ENCODE measurements around the gene PRKCA.

PRKCA gene

GRCh38 chr17:66574123-66574522 lies 271.7 kb downstream of the PRKCA start:
- no peak for DNase-seq (ENCODE audit: low read depth in 2 of 2)

DNA sequence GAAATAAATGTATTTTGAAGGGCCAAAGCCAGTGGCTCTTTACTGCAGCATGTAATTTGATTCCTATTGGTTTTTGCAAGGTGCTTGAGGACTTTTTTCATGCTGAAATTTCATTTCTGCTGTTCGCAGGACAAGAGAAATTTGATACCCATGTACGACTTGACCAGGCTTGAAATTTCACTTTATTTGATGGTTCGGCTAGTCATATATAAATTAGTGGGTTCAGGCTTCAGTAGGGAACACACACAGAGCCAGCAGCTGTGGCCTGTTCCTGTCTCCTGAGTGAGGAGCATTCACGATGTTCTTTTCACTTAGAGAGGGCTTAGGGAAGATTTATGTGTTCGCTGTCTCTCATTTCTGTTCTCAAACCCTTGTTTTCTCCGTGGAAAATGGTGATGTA lies 274.1 kb downstream of the PRKCA start:
- DNase-seq (ENCODE audit: low read depth in 2 of 2) = no peak

- DNase-seq (ENCODE audit: low read depth in 2 of 2) = no peak
These were observed 274.6 kb downstream of the PRKCA start for GRCh38 chr17:66577041-66577440.

DNA sequence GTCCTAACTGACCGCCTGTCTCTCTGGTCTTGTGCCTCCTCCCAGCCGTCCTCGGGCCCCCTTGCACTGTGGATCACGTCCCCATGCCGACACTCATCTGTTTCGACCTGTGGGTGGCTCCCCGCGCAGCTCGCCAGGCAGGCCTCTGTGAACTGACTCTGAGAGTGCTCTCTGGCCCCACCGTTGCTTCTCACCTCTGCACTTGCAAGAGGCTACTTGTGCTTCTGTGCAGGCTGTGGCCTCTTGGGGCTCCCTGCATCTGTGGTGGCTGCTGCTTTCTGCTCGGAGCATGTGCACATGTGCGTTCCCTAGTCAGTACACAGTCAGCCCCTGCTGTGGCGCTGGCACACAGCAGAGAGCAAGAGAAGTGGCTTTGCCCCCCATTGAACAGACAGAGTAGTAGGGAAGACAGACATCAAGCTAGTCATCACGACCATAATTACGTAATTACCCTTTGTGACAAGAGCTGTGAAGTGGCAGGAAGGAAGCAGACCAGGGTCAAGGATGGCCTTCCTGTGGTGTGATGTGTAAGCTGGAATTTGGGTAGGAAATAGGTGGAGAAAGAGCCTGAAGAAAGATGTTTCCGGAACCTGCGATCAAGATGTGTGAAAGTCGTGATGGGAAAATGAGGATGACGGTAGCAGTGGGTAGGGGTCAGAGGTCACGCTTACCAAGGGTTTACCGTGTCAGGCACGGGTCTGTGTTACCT lies 276.5 kb downstream of the PRKCA start:
- DNase-seq (ENCODE audit: low read depth in 2 of 2) = no peak

- no peak for DNase-seq (ENCODE audit: low read depth in 2 of 2)
These were observed 277.1 kb downstream of the PRKCA start for GRCh38 chr17:66579556-66579955.

DNA sequence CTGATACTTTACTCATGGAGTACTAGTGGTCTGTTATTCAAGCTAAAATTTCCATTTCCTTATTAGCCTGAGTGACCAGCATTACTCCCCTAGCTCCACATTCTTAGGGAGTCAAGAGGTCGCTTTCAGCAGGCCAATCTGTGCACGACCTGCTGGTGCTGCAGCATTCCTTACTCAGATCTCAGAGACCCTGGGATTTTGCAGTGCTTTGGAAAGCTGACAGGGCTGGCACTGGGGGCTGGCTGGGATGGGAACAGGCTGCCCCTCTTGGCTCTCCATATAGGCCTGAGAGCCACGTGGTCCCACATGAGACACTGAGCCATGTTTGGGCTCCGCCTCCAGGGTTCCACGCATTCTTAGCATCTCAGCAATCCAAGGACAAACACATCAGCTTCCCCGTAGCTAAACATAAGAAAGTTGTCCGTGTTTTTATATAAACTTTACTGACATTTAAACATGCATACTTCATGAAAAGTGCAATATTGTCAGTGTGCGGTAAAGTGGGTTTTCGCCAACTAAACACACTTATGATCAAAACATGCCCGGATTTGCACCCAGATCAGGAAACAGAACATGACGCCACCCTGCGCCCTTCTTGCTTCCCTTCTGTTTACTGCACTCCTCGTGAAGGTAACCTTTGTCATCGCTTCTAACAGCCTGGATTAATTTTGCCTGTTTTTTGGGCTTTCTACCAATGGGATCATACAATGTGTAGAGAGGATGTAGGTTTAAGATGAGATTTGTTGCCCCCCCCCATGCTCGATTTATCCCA lies 278.0 kb downstream of the PRKCA start:
- DNase-seq (ENCODE audit: low read depth in 2 of 2) = no peak

DNA sequence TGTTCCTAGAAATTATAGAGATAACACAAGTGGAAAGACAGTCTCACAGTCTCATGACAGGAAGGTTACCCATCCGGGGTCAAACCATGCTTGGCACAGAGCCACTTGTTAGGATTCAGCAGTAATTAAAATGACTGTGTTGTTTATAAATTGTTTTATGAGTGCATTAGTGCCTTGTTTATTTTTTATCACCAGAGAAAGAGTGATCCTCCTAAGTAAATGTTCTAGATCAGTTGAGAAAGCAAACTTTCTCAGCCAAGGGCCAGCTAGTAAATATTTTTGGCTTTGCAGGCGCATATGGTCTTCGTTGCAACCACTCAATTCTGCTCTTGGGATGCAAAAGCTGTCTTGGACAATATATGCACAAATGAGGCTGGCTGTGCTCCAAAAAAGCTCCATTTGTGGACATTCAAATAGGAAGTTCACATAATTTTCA lies 278.6 kb downstream of the PRKCA start:
- DNase-seq (ENCODE audit: low read depth in 2 of 2) = no peak

- DNase-seq (ENCODE audit: low read depth in 2 of 2) = no peak
These were observed 280.1 kb downstream of the PRKCA start for GRCh38 chr17:66582373-66583111.

DNA sequence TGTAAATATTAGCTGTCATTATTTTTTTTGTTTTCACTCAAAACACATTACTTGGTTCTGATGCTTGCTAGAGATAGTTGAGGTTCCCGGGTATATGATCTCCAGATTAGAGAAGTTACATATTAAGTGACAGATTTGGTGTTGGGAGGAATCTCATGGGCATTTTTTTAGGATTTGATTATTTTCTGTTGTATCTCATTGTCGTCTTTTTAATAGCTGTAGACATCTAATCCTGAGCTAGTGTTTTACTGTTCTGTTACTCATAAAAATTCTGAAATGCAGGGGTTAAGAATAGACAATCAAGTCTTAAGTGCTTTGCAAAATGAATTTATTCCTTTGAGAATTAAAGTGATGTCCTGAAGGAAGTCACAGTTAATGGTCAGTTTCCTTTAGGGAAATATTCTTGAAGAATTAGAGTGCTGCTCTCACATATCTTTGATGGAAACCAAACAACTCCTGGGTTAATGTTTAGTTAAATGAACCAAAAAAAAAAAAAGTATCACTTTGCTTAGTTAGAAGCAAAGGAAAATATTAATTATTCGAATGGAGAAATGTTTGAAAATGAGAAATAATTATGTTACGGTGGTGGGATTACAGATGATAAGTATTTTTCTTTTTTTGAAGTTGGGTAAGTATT lies 280.8 kb downstream of the PRKCA start:
- DNase-seq (ENCODE audit: low read depth in 2 of 2) = no peak

DNA sequence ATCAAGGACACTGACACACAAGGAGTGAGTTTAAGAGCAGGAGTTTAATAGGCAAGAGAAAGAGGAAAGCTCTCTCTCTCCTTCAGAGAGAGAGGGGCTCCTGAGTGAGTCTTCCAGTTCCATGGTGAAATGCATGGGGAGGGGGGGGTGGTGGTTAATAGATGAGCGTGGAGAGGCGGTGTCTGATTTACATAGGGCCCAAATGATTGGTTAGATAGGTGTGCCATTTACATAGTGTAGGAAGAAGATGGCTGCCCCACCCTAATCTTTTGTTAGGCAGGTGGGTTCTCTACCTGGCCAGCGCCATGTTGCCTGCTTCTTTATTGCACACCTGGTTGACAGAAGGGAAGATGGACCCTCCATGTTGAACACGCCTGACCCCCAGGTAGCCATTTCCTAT lies 282.5 kb downstream of the PRKCA start:
- DNase-seq (ENCODE audit: low read depth in 2 of 2) = no peak

GRCh38 chr17:66585472-66585871 lies 283.1 kb downstream of the PRKCA start:
- DNase-seq (ENCODE audit: low read depth in 2 of 2) = no peak

DNA sequence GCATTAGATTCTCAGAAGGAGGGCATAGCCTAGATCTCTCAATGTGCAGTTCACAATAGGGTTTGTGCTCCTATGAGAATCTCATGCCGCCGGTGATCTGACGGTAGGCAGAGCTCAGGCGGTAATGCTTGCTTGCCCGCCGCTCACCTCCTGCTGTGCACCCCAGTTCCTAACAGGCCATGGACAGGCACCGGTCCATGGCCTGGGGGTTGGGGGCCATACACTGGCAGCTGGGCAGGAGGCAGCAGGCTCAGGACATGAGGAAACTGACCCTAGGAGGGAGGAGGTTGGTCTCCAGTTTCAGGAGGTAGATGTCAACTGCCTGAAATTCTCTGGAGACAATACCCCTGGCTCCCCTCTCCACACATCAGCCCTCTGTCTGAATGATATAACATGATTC lies 287.5 kb downstream of the PRKCA start:
- no peak for DNase-seq (ENCODE audit: low read depth in 2 of 2)

DNA sequence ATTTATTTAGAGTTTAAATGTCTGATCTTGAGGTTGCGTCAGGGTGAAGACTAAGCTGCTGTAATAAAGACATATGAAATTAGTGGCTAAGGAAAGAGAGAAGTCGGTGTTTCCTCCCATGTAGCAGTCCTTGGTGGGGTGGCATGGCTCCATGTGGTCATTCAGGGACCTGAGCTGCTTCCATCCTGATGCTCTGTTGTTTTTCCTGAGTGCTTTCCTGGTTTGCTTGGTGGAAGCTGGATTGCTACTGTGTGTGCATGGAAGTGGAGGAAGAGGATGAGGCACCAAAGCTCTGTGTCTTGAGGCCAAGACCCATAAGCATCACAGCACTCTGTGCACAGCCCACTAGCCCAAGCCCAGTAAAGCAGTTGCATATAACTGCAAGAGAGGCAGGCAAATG lies 290.7 kb downstream of the PRKCA start:
- no peak for DNase-seq (ENCODE audit: low read depth in 2 of 2)

GRCh38 chr17:66595893-66596292 lies 293.5 kb downstream of the PRKCA start:
- DNase-seq (ENCODE audit: low read depth in 2 of 2) = no peak

- no peak for DNase-seq (ENCODE audit: low read depth in 2 of 2)
These were observed 300.4 kb downstream of the PRKCA start for GRCh38 chr17:66602659-66603384.

- DNase-seq (ENCODE audit: low read depth in 2 of 2) = no peak
These were observed 302.0 kb downstream of the PRKCA start for GRCh38 chr17:66604376-66604775.

GRCh38 chr17:66605541-66605940 lies 303.1 kb downstream of the PRKCA start:
- no peak for DNase-seq (ENCODE audit: low read depth in 2 of 2)

GRCh38 chr17:66610361-66611133 lies 308.1 kb downstream of the PRKCA start:
- no peak for DNase-seq (ENCODE audit: low read depth in 2 of 2)

DNA sequence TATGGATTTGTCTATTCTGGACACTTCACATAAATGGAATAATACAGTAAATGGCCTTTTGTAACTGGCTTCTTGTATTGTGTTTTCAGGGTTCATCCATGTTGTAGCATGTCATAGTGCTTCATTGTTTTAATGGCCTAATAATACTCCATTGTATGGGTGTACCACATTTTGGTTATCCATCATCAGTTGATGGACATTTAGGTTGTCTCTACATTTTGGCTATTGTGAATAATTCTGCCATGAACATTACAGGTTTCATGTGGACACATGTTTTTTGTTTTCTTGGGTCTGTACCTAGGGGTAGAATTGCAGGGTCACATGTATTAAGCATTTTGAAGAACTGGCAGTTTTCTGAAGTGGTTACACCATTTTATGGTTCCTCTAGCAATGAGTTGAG lies 309.0 kb downstream of the PRKCA start:
- DNase-seq (ENCODE audit: low read depth in 2 of 2) = no peak

- DNase-seq (ENCODE audit: low read depth in 2 of 2) = no peak
These were observed 310.6 kb downstream of the PRKCA start for GRCh38 chr17:66612993-66613392.

- no peak for DNase-seq (ENCODE audit: low read depth in 2 of 2)
These were observed 312.1 kb downstream of the PRKCA start for GRCh38 chr17:66614469-66614868.

Data from activated CD4-positive, alpha-beta T cell treated with anti-CD3 and anti-CD28 coated beads for 24 hours (primary cell).